Esophagus muscularis mucosa (tissue), 4 donors: ENCODE results near the gene USP33. TPM values are rescaled to one million over a fixed set of nuclear protein-coding genes. Genes with fewer than 3 reads are reported as not detected.
"Not testable (repeated sequence)": the region's sequence is repeated elsewhere in the genome, so short reads cannot be mapped to it uniquely, and the experiment has no call there.

Source experiments
- DNase-seq: peaks from one replicate; pipeline ENCODE4 v3.0.0-alpha.2; 2017; ENCODE audit errors: extremely low spot score
- H3K27ac ChIP-seq, 4 donors: fragments of 200-600 bp; sonication (generic); replicated peaks in 1 of 4; 1 replicate in 3 of 4; 2 replicates in 1 of 4; pipeline ENCODE4 v1.5.1; 2016 to 2019; ENCODE audit warnings: mild to moderate bottlenecking in 1 of 4
- H3K27me3 ChIP-seq, 4 donors: fragments of 200-600 bp; sonication (generic); one replicate each; pipeline versions ENCODE4 v1.5.1 to v1.6.0; 2016 to 2019
- H3K36me3 ChIP-seq, 4 donors: fragments of 200-600 bp; sonication (generic); one replicate each; pipeline ENCODE4 v1.5.1; 2016 to 2019
- H3K4me1 ChIP-seq, 4 donors: fragments of 200-600 bp; sonication (generic); one replicate each; pipeline ENCODE4 v1.5.1; 2016 to 2019
- H3K4me3 ChIP-seq, 4 donors: fragments of 200-600 bp; sonication (generic); 1 replicate in 2 of 4; 2 replicates in 2 of 4; pipeline ENCODE4 v1.5.1; 2016 to 2019; ENCODE audit warnings: mild to moderate bottlenecking in 4 of 4, moderate library complexity in 1 of 4
- H3K9me3 ChIP-seq, 4 donors: fragments of 200-600 bp; sonication (generic); 1 replicate in 3 of 4; 2 replicates in 1 of 4; pipeline ENCODE4 v1.5.1; 2016 to 2019
- EP300 ChIP-seq: sonication (generic); formaldehyde crosslinking; IDR thresholded peaks from one replicate; pipeline ENCODE4 v1.6.1; 2017; ENCODE audit warnings: antibody characterized with exemption
- POLR2A ChIP-seq: fragments of 450-650 bp; IDR thresholded peaks from one replicate; pipeline ENCODE4 v1.6.1; 2017; ENCODE audit warnings: antibody characterized with exemption, moderate library complexity, mild to moderate bottlenecking, low read depth
- POLR2AphosphoS5 ChIP-seq, 2 donors: sonication (generic); formaldehyde crosslinking; IDR thresholded peaks; one replicate each; pipeline ENCODE4 v1.6.1; 2017; ENCODE audit warnings: antibody characterized with exemption in 2 of 2
- WGBS: methylation state at CpG from one replicate; pipeline ENCODE4 v1.1.5; 2018; 5-methylcytosine and 5-hydroxymethylcytosine counted together
- intact Hi-C: fragments of 100-400 bp; cut with DNase I; formaldehyde crosslinking; loops from one replicate; pipeline ENCODE4 v1.15.1; 2023
- total RNA-seq, 4 donors: library from RNA; depleted of rRNA; stranded (reverse); fragments of >200 nt; gene quantifications; one replicate each; pipeline versions ENCODE4 v1.1.0 to v1.2.1, GENCODE V29; 2016
- TF ChIP-seq, protein P1 (sequence below), 3 experiments: fragments of 200-600 bp in 2 of 3; fragments of 450-650 bp in 1 of 3; sonication (generic) in 2 of 3; IDR thresholded peaks; one replicate each; pipeline ENCODE4 v1.5.1; 2017 to 2019; ENCODE audit warnings: antibody characterized with exemption in 3 of 3, mild to moderate bottlenecking in 2 of 3, moderate library complexity in 1 of 3

USP33 gene
- total RNA-seq, 4 donors from 2014 or later = 50.9 to 71.0 (median 59.2) TPM

DNA sequence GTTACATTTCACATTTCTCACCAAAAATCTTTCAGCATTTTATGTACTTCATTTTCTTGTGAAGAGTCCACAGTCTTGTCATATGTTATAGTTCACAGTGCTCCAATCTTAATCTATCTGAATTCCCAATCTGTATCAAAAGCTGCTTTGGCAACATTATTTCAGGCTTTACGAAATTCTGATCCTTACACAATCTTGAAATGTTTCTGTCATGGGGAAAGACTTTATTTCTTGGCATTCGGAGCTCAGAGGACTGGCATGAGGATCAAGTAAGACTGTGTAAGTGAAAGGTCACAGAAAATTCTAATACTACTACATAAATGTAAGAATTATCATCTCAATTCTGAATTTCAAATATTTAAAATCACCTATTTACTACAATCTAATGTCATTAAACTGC, 2.0 kb downstream of the USP33 start:
- H3K27ac ChIP-seq = peak overlapping the region in 2 of 4 donors; percentile 26 to 89
- H3K36me3 ChIP-seq = no peaks in the 10 kb centered on the region
- no peaks in the 10 kb centered on the region for H3K27me3 ChIP-seq
- DNase-seq = no peak
- intact Hi-C loops = no loop called here
- 54% methylated on average over 2 of the region's 2 CpGs for WGBS
- peaks cover 18 to 42% (median 37%) of the 10 kb centered on the region in 4 donors for H3K4me1 ChIP-seq
- H3K4me3 ChIP-seq = peak overlapping the region in 3 of 4 donors; percentile 89 to 97 (median 94)
- H3K9me3 ChIP-seq = no peaks in the 10 kb centered on the region
- TF ChIP-seq POLR2AphosphoS5 (IDR thresholded peaks at IDR 0.05) = peak in 1 of 2 donors; percentile 18
- TF ChIP-seq, protein P1, sequence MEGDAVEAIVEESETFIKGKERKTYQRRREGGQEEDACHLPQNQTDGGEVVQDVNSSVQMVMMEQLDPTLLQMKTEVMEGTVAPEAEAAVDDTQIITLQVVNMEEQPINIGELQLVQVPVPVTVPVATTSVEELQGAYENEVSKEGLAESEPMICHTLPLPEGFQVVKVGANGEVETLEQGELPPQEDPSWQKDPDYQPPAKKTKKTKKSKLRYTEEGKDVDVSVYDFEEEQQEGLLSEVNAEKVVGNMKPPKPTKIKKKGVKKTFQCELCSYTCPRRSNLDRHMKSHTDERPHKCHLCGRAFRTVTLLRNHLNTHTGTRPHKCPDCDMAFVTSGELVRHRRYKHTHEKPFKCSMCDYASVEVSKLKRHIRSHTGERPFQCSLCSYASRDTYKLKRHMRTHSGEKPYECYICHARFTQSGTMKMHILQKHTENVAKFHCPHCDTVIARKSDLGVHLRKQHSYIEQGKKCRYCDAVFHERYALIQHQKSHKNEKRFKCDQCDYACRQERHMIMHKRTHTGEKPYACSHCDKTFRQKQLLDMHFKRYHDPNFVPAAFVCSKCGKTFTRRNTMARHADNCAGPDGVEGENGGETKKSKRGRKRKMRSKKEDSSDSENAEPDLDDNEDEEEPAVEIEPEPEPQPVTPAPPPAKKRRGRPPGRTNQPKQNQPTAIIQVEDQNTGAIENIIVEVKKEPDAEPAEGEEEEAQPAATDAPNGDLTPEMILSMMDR (IDR thresholded peaks at IDR 0.05) = no peak

DNA sequence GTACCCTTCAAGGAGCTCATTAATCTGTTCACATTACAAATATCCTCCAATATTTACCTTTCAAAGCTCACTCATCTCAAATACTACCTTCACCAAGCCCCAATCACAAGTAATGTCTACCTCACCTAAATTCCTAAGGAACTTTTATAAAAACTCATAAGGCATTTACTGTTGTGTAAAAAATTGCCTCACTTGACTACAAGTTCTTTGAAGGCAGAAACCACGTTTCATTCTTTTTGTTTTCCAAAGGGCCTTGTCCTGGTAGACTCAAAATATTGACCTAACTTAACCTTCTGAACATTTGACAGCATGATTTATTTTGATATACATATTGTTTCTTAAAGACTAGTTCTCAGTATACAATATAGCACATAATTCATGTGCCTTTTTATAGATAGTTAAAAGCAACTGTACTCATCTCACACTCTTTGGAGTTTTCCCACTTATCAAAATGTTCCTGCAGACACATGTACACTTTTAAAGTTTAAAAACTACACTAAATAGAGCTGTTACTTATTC, 2.5 kb downstream of the USP33 start:
- H3K36me3 ChIP-seq = no peaks in the 10 kb centered on the region
- intact Hi-C loops = no loop called here
- 61% methylated on average over 1 of the region's 1 CpG for WGBS
- DNase-seq = no peak
- peaks cover 18 to 42% (median 37%) of the 10 kb centered on the region in 4 donors for H3K4me1 ChIP-seq
- H3K4me3 ChIP-seq = peak overlapping the region in 1 of 4 donors; percentile 89
- TF ChIP-seq, protein P1 (IDR thresholded peaks at IDR 0.05) = no peak
- no peaks in the 10 kb centered on the region for H3K27me3 ChIP-seq
- H3K27ac ChIP-seq = peak overlapping the region in 2 of 4 donors; percentile 26 to 89
- no peaks in the 10 kb centered on the region for H3K9me3 ChIP-seq

DNA sequence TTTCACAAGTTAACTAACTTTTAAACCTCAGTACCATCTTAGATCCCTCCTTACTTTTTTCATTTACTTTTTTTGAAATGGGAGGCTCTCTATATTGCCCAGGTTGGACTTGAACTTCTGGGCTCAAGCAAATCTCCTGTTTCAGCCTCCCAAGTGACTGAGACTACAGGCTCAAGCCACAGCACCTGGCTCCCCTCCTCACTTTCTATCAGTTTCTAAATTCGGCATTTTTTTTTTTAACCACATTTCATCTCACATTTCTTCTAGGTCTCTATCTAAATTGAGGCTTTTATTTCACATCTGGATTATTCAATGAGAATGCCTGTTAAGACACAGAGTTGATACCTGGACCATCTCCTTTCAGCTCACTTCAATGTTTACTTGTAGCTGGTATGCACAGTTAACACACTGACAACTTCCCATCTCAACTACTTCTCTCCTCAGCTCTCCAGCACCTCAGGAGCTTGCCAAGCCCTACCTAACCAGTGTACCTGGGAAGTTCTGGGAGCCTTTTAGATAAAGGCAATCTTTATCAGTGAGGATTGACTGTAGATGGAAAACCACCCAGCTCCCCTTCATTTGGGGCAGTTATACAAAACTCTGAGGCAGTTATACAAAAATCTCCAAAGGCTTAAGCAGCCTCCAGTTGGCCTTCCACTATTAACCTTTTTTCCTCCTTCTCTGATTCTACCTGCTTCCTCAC, 3.4 kb downstream of the USP33 start:
- no peaks in the 10 kb centered on the region for H3K27me3 ChIP-seq
- intact Hi-C loops = no loop called here
- peaks cover 18 to 42% (median 37%) of the 10 kb centered on the region in 4 donors for H3K4me1 ChIP-seq

DNA sequence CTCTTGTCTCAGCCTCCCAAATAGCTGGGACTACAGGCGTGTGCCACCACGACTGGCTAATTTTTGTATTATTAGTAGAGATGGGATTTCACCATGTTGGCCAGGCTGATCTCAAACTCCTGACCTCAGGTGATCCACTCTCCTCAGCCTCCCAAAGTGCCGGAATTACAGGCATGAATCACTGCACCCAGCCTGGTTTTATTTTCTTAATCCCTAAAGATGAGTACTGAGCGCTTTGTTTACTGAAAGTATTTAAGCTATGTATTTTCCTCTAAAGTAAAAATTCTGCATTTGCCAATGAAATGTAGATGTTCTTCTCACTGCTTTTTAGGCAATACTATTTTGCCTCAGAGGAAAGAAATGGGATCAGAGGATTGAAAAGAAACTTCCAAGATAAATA, 10.2 kb downstream of the USP33 start:
- H3K36me3 ChIP-seq, H3K9me3 ChIP-seq, H3K4me3 ChIP-seq, DNase-seq, H3K27me3 ChIP-seq, H3K27ac ChIP-seq, intact Hi-C loops: not testable (repeated sequence)
- H3K4me1 ChIP-seq = peaks cover 10 to 47% (median 38%) of the 10 kb centered on the region in 4 donors
- WGBS = 95% methylated on average over 4 of the region's 4 CpGs

More for the DNA sequence above, 3.4 kb downstream of the USP33 start:
- no peak for TF ChIP-seq EP300
- H3K36me3 ChIP-seq = no peaks in the 10 kb centered on the region
- H3K9me3 ChIP-seq = no peaks in the 10 kb centered on the region
- no peak for DNase-seq
- no peak overlapping the region for H3K4me3 ChIP-seq
- WGBS = 87% methylated on average over 1 of the region's 1 CpG
- no peak overlapping the region for H3K27ac ChIP-seq

DNA sequence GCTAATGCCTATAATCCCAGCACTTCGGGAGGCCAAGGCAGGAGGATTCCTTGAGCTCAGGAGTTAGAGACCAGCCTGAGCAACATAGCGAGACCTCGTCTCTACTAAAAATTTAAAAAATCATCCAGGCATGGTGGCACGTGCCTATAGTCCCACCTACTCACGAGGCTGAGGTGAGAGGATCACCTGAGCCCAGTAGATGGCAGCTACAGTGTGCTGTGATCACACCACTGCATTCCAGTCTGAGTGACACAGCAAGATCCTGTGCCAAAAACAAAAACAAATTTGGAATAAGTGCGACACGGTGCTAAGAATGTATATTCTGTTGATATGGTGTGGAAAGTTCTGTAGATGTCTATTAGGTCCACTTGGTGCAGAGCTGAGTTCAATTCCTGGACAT, 15.1 kb downstream of the USP33 start:
- H3K27ac ChIP-seq = no peak overlapping the region
- TF ChIP-seq POLR2A (no peak), EP300 (no peak), POLR2AphosphoS5 (IDR thresholded peaks at IDR 0.05) (no peak)
- H3K36me3 ChIP-seq = peaks cover 0 to 14% (median 9%) of the 10 kb centered on the region in 4 donors
- no peak overlapping the region for H3K4me3 ChIP-seq
- no peaks in the 10 kb centered on the region for H3K9me3 ChIP-seq
- 95% methylated on average over 7 of the region's 7 CpGs for WGBS
- H3K27me3 ChIP-seq = no peaks in the 10 kb centered on the region
- H3K4me1 ChIP-seq = peaks cover 10 to 44% (median 33%) of the 10 kb centered on the region in 4 donors
- DNase-seq = no peak
- intact Hi-C loops = no loop called here

DNA sequence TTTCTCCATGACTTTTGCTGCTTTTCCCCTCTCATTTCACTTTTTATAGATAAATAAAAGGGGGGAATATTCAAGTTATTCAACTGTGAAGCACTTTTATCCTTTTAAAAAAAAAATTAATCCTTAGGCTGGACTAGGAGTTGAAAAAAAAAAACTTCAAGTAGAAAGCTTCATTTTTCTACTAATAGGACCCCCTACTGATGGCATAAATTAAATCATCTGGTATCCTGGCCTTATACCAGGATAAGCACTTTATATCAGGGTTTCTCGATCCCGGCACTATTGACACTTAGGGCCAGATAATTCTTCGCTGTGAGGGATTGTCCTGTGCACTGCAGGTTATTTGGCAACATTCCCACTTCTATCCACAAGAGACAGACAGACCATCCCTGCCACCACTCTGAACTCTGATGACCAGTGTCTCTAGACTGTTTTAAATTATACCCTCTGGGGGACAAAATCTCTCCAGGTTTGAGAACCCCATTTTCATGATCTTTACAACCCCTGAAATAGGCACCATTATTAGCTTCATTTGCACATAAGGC, 17.6 kb downstream of the USP33 start:
- WGBS = 96% methylated on average over 3 of the region's 3 CpGs
- H3K4me1 ChIP-seq = peaks cover 0 to 20% (median 12%) of the 10 kb centered on the region in 4 donors
- DNase-seq = no peak
- no peaks in the 10 kb centered on the region for H3K9me3 ChIP-seq
- H3K27me3 ChIP-seq = no peaks in the 10 kb centered on the region
- no peak overlapping the region for H3K4me3 ChIP-seq
- H3K27ac ChIP-seq = no peak overlapping the region
- no peak for TF ChIP-seq POLR2A
- intact Hi-C loops = no loop called here
- peaks cover 9 to 30% (median 17%) of the 10 kb centered on the region in 4 donors for H3K36me3 ChIP-seq
